B cell (primary cell): ENCODE results near the gene SLC2A5.

Experiments used
- CTCF ChIP-seq: fragments of 200-600 bp; IDR thresholded peaks from one replicate; pipeline ENCODE4 v1.8.0; 2022; ENCODE audit warnings: antibody characterized with exemption, mild to moderate bottlenecking
- EZH2 ChIP-seq: IDR thresholded peaks from 2 replicates; pipeline ENCODE4 v1.6.1; 2012; ENCODE audit warnings: borderline replicate concordance, low read depth, mild to moderate bottlenecking, moderate library complexity, low read length; ENCODE audit not compliant: insufficient read depth, poor library complexity, severe bottlenecking

- TF ChIP-seq CTCF (no peak), EZH2 (no peak)
Observed at GRCh38 chr1:9050803-9051202, 18.6 kb downstream of the SLC2A5 start.
